ENCODE measurements around the gene GANC. TPM values are rescaled to one million over a fixed set of nuclear protein-coding genes. Genes with fewer than 3 reads are reported as not detected.

GANC gene
- total RNA-seq, 4 donors from 2014 or later, result 36.6 to 143 (median 54.8) TPM

- in situ Hi-C loops (cut with MboI; ENCODE audit: low pct_ligation_motif_present in 1 of 4, low pct_unique_long_range_greater_than_20kb in 1 of 4, low sequenced_read_pairs in 3 of 4), result no loop called here
- H3K4me3 ChIP-seq, result no peak overlapping the region
- WGBS, 2 donors (ENCODE audit: low coverage in 1 of 2), result 88 to 90% methylated on average over 1 of the region's 1 CpG
These were observed 32.2 kb upstream of the GANC start for GRCh38 chr15:42240823-42241222.

DNA sequence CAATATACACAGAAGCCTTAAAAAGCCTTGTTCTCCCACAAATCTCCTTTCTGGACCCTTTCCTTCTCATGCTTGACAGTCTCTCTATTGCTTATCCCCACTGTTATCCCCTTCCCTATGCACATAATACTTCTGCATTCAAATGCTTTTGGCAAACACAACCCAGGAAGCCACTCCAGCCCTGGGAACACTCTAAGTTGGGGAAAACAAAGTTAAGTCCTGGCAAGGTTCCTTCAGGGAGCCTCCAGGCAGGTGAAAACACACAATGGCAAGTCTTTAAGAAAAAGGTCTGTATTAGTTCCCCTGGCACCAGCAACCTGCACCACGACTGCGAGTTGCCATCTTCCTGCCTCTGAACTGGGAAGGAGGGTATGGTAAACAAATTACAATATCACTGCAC, 19.7 kb upstream of the GANC start:
- TF ChIP-seq POLR2A (IDR thresholded peaks at IDR 0.05) (no peak), EP300 (IDR thresholded peaks at IDR 0.05; ENCODE audit: low read depth) (no peak), POLR2AphosphoS5 (IDR thresholded peaks at IDR 0.05) (no peak)
- TF ChIP-seq, protein P1, sequence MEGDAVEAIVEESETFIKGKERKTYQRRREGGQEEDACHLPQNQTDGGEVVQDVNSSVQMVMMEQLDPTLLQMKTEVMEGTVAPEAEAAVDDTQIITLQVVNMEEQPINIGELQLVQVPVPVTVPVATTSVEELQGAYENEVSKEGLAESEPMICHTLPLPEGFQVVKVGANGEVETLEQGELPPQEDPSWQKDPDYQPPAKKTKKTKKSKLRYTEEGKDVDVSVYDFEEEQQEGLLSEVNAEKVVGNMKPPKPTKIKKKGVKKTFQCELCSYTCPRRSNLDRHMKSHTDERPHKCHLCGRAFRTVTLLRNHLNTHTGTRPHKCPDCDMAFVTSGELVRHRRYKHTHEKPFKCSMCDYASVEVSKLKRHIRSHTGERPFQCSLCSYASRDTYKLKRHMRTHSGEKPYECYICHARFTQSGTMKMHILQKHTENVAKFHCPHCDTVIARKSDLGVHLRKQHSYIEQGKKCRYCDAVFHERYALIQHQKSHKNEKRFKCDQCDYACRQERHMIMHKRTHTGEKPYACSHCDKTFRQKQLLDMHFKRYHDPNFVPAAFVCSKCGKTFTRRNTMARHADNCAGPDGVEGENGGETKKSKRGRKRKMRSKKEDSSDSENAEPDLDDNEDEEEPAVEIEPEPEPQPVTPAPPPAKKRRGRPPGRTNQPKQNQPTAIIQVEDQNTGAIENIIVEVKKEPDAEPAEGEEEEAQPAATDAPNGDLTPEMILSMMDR (IDR thresholded peaks at IDR 0.05), result no peak
- Histone ChIP-seq H3K4me3 (no peak overlapping the region), H3K27ac (no peak overlapping the region), H3K4me1 (no peaks in the 10 kb centered on the region), H3K27me3 (no peaks in the 10 kb centered on the region), H3K9me3 (peaks cover 0 to 6% of the 10 kb centered on the region in 2 donors), H3K36me3 (peaks cover 0 to 56% (median 25%) of the 10 kb centered on the region in 4 donors)
- in situ Hi-C loops (cut with MboI; ENCODE audit: low pct_ligation_motif_present in 1 of 4, low pct_unique_long_range_greater_than_20kb in 1 of 4, low sequenced_read_pairs in 3 of 4), result no loop called here
- intact Hi-C loops (cut with DNase I; ENCODE audit: low total_unique reads), result no loop called here
- WGBS, 2 donors (ENCODE audit: low coverage in 1 of 2), result 98 to 100% methylated on average over 2 of the region's 2 CpGs
- no peak for DNase-seq

More at GRCh38 chr15:42240823-42241222, 32.2 kb upstream of the GANC start:
- no peak overlapping the region for H3K27ac ChIP-seq
- TF ChIP-seq POLR2AphosphoS5 (IDR thresholded peaks at IDR 0.05) (no peak), POLR2A (IDR thresholded peaks at IDR 0.05) (no peak), EP300 (IDR thresholded peaks at IDR 0.05; ENCODE audit: low read depth) (no peak)
- TF ChIP-seq, protein P1 (IDR thresholded peaks at IDR 0.05), result no peak
- no peaks in the 10 kb centered on the region for H3K27me3 ChIP-seq
- intact Hi-C loops (cut with DNase I; ENCODE audit: low total_unique reads), result no loop called here
- no peaks in the 10 kb centered on the region for H3K9me3 ChIP-seq
- peaks cover 0 to 41% (median 15%) of the 10 kb centered on the region in 4 donors for H3K36me3 ChIP-seq
- no peak for DNase-seq
- H3K4me1 ChIP-seq, result no peaks in the 10 kb centered on the region

GRCh38 chr15:42264795-42265194, 8.2 kb upstream of the GANC start:
- 79 to 88% methylated on average over 5 of the region's 5 CpGs for WGBS, 2 donors (ENCODE audit: low coverage in 1 of 2)
- no peak for DNase-seq
- Histone ChIP-seq H3K27me3 (no peaks in the 10 kb centered on the region), H3K9me3 (no peaks in the 10 kb centered on the region), H3K4me1 (peaks cover 0 to 15% (median 10%) of the 10 kb centered on the region in 4 donors), H3K4me3 (no peak overlapping the region), H3K36me3 (peaks cover 0 to 69% (median 33%) of the 10 kb centered on the region in 4 donors), H3K27ac (no peak overlapping the region)
- no peak for TF ChIP-seq POLR2A (IDR thresholded peaks at IDR 0.05)
- TF ChIP-seq POLR2AphosphoS5 (IDR thresholded peaks at IDR 0.05), result no peak
- TF ChIP-seq EP300 (IDR thresholded peaks at IDR 0.05; ENCODE audit: low read depth), result no peak
- TF ChIP-seq, protein P1 (IDR thresholded peaks at IDR 0.05), result no peak
- in situ Hi-C loops (cut with MboI; ENCODE audit: low pct_ligation_motif_present in 1 of 4, low pct_unique_long_range_greater_than_20kb in 1 of 4, low sequenced_read_pairs in 3 of 4) (no loop called here), intact Hi-C loops (cut with DNase I; ENCODE audit: low total_unique reads) (no loop called here)

- Histone ChIP-seq H3K36me3 (peaks cover 0 to 50% (median 21%) of the 10 kb centered on the region in 4 donors), H3K27me3 (no peaks in the 10 kb centered on the region), H3K4me3 (no peak overlapping the region), H3K9me3 (no peaks in the 10 kb centered on the region), H3K4me1 (peaks cover 9 to 38% (median 30%) of the 10 kb centered on the region in 4 donors), H3K27ac (no peak overlapping the region)
- in situ Hi-C loops (cut with MboI; ENCODE audit: low pct_ligation_motif_present in 1 of 4, low pct_unique_long_range_greater_than_20kb in 1 of 4, low sequenced_read_pairs in 3 of 4), result no loop called here
- intact Hi-C loops (cut with DNase I; ENCODE audit: low total_unique reads), result no loop called here
- DNase-seq, result no peak
- TF ChIP-seq POLR2AphosphoS5 (IDR thresholded peaks at IDR 0.05) (no peak), EP300 (IDR thresholded peaks at IDR 0.05; ENCODE audit: low read depth) (no peak), POLR2A (IDR thresholded peaks at IDR 0.05) (no peak)
- TF ChIP-seq, protein P1 (IDR thresholded peaks at IDR 0.05), result no peak
These were observed 5.7 kb upstream of the GANC start for GRCh38 chr15:42267286-42267685.
